Tibial nerve (tissue), 4 donors: ENCODE results near the gene NOVA2.

Experiments
- EP300 ChIP-seq, 2 donors: sonication (generic); formaldehyde crosslinking; IDR thresholded peaks; one replicate each; pipeline ENCODE4 v1.6.1; 2017; ENCODE audit warnings: antibody characterized with exemption in 2 of 2, mild to moderate bottlenecking in 1 of 2
- POLR2A ChIP-seq, 2 donors: fragments of 450-650 bp; IDR thresholded peaks; one replicate each; pipeline ENCODE4 v1.6.1; 2017; ENCODE audit warnings: antibody characterized with exemption in 2 of 2, mild to moderate bottlenecking in 2 of 2, moderate library complexity in 2 of 2
- TF ChIP-seq, protein P1 (sequence below), 5 experiments: fragments of 200-600 bp in 3 of 5; fragments of 450-650 bp in 2 of 5; sonication (generic) in 3 of 5; IDR thresholded peaks; one replicate each; pipeline ENCODE4 v1.5.1; 2016 to 2019; ENCODE audit warnings: antibody characterized with exemption in 5 of 5, mild to moderate bottlenecking in 3 of 5, moderate library complexity in 2 of 5

DNA sequence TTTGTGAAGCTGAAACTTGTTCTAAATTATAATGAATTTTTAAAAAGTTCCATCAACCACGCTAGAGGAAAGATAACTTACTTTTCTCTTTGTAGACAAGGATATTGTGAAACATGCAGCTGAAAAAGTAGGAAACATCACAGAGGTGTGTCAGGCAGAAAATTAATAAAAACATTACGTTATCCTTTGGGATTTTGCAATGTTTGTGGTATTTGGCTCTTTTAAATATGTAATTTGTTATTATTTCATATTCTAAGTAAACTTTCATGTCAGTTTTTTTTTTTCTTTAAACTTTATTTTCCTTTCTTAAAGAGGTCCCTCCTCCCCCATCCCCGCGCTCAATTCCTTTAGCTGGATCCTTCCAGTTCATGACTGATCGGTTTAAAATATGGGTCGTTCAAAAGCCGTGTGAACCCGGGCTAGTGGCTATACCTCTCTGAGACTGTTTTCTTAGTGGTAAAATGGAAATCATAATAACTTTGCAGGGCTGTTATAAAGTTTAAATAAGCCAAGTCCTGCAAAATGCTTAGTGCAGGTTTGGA, 20.9 kb upstream of the NOVA2 start:
- TF ChIP-seq, protein P1, sequence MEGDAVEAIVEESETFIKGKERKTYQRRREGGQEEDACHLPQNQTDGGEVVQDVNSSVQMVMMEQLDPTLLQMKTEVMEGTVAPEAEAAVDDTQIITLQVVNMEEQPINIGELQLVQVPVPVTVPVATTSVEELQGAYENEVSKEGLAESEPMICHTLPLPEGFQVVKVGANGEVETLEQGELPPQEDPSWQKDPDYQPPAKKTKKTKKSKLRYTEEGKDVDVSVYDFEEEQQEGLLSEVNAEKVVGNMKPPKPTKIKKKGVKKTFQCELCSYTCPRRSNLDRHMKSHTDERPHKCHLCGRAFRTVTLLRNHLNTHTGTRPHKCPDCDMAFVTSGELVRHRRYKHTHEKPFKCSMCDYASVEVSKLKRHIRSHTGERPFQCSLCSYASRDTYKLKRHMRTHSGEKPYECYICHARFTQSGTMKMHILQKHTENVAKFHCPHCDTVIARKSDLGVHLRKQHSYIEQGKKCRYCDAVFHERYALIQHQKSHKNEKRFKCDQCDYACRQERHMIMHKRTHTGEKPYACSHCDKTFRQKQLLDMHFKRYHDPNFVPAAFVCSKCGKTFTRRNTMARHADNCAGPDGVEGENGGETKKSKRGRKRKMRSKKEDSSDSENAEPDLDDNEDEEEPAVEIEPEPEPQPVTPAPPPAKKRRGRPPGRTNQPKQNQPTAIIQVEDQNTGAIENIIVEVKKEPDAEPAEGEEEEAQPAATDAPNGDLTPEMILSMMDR (IDR thresholded peaks at IDR 0.05): no peak
- TF ChIP-seq POLR2A (IDR thresholded peaks at IDR 0.05) (no peak), EP300 (IDR thresholded peaks at IDR 0.05) (no peak)
